ENCODE data around the gene PSORS1C2.

GRCh38 chr6:31111712-31112111 lies 27.2 kb downstream of the PSORS1C2 start:
- TF ChIP-seq CTCF (IDR thresholded peaks at IDR 0.05) (no peak), POLR2A (IDR thresholded peaks at IDR 0.05) (no peak)

All from prostate gland (tissue), 2 donors.